Measurements from ENCODE around the gene MEIS2. TPM values are rescaled to one million over a fixed set of nuclear protein-coding genes. Genes with fewer than 3 reads are reported as not detected.

The MEIS2 gene
- polyA plus RNA-seq, 1 donor from 2014 or later: 825 TPM

DNA sequence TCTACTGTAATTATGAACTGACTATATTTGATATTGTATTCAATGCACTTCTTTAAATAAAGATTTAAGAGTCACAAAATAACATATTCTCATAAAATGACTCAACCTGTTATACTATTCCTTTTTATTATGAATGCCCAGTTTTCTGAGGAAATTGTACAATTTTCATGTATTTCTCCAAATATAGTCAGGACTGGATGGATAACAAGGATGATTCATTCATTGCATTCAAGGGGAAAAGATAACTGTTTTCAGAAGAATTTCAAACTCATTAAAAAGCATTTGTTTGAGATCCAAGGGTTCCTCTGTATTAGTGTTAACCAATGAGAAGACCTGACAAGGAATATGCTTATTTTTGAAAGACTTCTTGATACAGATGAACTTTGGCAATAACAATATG, 163.7 kb downstream of the MEIS2 start:
- no peaks in the 10 kb centered on the region for H3K9me3 ChIP-seq (ENCODE audit: low read length)
- no peak overlapping the region for H2AFZ ChIP-seq (ENCODE audit: low read depth, low read length)

DNA sequence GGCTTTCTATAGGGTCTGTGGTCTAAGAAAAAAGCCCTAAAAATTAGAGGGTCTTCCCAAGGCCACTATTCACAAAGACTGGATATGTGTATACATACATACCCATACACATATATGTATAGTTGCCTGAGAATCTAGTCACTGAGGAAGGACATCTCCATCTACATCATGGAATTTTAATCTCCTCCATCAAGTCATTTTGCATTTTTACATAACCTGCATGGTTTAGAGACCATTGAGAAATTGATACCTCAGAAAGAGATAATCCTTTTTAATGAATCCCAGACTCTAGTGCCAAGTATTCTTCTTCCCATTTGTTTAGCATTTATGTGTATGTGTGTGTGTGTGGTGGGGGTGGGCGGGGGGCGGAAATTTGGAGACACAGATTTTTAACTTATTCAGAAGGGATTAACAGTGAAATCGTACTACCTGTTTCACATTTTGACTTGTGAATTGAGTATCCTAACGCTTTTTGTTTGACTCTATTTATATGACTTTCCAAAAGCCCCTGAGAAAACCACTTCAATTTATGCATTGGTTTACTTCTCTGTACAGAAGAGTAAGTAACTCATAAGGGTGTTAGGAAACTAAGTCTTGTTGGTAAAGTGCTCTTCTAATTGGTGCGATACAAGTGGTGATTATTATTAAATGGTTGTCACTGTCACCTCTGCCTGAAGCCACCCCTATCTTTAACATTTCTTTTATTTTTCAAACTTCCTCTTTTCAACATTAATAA, 166.9 kb downstream of the MEIS2 start:
- H3K9me2 ChIP-seq (ENCODE audit: insufficient read depth, low read length): no peaks in the 10 kb centered on the region
- H3K9me3 ChIP-seq (ENCODE audit: low read length): no peaks in the 10 kb centered on the region
- peaks cover 64% of the 10 kb centered on the region for H4K20me1 ChIP-seq (ENCODE audit: insufficient read depth)
- peaks cover 88% of the 10 kb centered on the region for H3K79me2 ChIP-seq (replicated peaks; ENCODE audit: insufficient read depth, low read length)
- no peak overlapping the region for H3K4me2 ChIP-seq (ENCODE audit: low read length)
- H3K4me3 ChIP-seq (ENCODE audit: low read length): no peak overlapping the region
- no peak overlapping the region for H3K27ac ChIP-seq (ENCODE audit: low read length)
- no peak overlapping the region for H2AFZ ChIP-seq (ENCODE audit: low read depth, low read length)
- H3K27me3 ChIP-seq (ENCODE audit: insufficient read depth, low read depth, low read length): no peaks in the 10 kb centered on the region
- H3K36me3 ChIP-seq (ENCODE audit: insufficient read depth, low read length): peaks cover 11% of the 10 kb centered on the region
- H3F3A ChIP-seq (ENCODE audit: insufficient read depth, low read length, poor library complexity, severe bottlenecking): peaks cover 4% of the 10 kb centered on the region
- TF ChIP-seq MXI1 (conservative IDR thresholded peaks at IDR 0.05; ENCODE audit: poor library complexity, severe bottlenecking): no peak
- TF ChIP-seq, protein P1, sequence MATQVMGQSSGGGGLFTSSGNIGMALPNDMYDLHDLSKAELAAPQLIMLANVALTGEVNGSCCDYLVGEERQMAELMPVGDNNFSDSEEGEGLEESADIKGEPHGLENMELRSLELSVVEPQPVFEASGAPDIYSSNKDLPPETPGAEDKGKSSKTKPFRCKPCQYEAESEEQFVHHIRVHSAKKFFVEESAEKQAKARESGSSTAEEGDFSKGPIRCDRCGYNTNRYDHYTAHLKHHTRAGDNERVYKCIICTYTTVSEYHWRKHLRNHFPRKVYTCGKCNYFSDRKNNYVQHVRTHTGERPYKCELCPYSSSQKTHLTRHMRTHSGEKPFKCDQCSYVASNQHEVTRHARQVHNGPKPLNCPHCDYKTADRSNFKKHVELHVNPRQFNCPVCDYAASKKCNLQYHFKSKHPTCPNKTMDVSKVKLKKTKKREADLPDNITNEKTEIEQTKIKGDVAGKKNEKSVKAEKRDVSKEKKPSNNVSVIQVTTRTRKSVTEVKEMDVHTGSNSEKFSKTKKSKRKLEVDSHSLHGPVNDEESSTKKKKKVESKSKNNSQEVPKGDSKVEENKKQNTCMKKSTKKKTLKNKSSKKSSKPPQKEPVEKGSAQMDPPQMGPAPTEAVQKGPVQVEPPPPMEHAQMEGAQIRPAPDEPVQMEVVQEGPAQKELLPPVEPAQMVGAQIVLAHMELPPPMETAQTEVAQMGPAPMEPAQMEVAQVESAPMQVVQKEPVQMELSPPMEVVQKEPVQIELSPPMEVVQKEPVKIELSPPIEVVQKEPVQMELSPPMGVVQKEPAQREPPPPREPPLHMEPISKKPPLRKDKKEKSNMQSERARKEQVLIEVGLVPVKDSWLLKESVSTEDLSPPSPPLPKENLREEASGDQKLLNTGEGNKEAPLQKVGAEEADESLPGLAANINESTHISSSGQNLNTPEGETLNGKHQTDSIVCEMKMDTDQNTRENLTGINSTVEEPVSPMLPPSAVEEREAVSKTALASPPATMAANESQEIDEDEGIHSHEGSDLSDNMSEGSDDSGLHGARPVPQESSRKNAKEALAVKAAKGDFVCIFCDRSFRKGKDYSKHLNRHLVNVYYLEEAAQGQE (IDR thresholded peaks at IDR 0.05; ENCODE audit: borderline replicate concordance): no peak
- TF ChIP-seq, protein P2, sequence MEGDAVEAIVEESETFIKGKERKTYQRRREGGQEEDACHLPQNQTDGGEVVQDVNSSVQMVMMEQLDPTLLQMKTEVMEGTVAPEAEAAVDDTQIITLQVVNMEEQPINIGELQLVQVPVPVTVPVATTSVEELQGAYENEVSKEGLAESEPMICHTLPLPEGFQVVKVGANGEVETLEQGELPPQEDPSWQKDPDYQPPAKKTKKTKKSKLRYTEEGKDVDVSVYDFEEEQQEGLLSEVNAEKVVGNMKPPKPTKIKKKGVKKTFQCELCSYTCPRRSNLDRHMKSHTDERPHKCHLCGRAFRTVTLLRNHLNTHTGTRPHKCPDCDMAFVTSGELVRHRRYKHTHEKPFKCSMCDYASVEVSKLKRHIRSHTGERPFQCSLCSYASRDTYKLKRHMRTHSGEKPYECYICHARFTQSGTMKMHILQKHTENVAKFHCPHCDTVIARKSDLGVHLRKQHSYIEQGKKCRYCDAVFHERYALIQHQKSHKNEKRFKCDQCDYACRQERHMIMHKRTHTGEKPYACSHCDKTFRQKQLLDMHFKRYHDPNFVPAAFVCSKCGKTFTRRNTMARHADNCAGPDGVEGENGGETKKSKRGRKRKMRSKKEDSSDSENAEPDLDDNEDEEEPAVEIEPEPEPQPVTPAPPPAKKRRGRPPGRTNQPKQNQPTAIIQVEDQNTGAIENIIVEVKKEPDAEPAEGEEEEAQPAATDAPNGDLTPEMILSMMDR (IDR thresholded peaks at IDR 0.05; ENCODE audit: poor library complexity, severe bottlenecking): no peak
- no peak for TF ChIP-seq EP300 (conservative IDR thresholded peaks at IDR 0.05; ENCODE audit: poor library complexity, severe bottlenecking)
- TF ChIP-seq POLR2AphosphoS5 (IDR thresholded peaks at IDR 0.05): no peak
- no peak for TF ChIP-seq RAD21 (conservative IDR thresholded peaks at IDR 0.05)
- TF ChIP-seq SMC3 (conservative IDR thresholded peaks at IDR 0.05; ENCODE audit: poor library complexity): no peak
- TF ChIP-seq EZH2 (IDR thresholded peaks at IDR 0.05; ENCODE audit: borderline replicate concordance, insufficient read depth, low read length, poor library complexity, severe bottlenecking): no peak
- no peak for TF ChIP-seq TAF1 (IDR thresholded peaks at IDR 0.05; ENCODE audit: low read depth)
- H3K9ac ChIP-seq (ENCODE audit: low read length): no peak overlapping the region

More for the DNA sequence above, 163.7 kb downstream of the MEIS2 start:
- H3K36me3 ChIP-seq (ENCODE audit: insufficient read depth, low read length): peaks cover 6% of the 10 kb centered on the region
- H3K9ac ChIP-seq (ENCODE audit: low read length): no peak overlapping the region
- no peaks in the 10 kb centered on the region for H3K9me2 ChIP-seq (ENCODE audit: insufficient read depth, low read length)
- H3K79me2 ChIP-seq (replicated peaks; ENCODE audit: insufficient read depth, low read length): peaks cover 90% of the 10 kb centered on the region
- peaks cover 77% of the 10 kb centered on the region for H4K20me1 ChIP-seq (ENCODE audit: insufficient read depth)
- H3K27me3 ChIP-seq (ENCODE audit: insufficient read depth, low read depth, low read length): no peaks in the 10 kb centered on the region
- H3K4me3 ChIP-seq (ENCODE audit: low read length): no peak overlapping the region
- TF ChIP-seq SMC3 (conservative IDR thresholded peaks at IDR 0.05; ENCODE audit: poor library complexity) (no peak), TAF1 (IDR thresholded peaks at IDR 0.05; ENCODE audit: low read depth) (no peak), RAD21 (conservative IDR thresholded peaks at IDR 0.05) (no peak), EP300 (conservative IDR thresholded peaks at IDR 0.05; ENCODE audit: poor library complexity, severe bottlenecking) (no peak), POLR2AphosphoS5 (IDR thresholded peaks at IDR 0.05) (no peak)
- TF ChIP-seq, protein P2 (IDR thresholded peaks at IDR 0.05; ENCODE audit: poor library complexity, severe bottlenecking): no peak
- no peak overlapping the region for H3K4me2 ChIP-seq (ENCODE audit: low read length)
- peaks cover 3% of the 10 kb centered on the region for H3F3A ChIP-seq (ENCODE audit: insufficient read depth, low read length, poor library complexity, severe bottlenecking)
- H3K27ac ChIP-seq (ENCODE audit: low read length): no peak overlapping the region
